Measurements from ENCODE around the gene HOXC5.

HOXC5 gene

GRCh38 chr12:54014377-54015017, 18.4 kb upstream of the HOXC5 start:
- peak overlapping the region; percentile 98 for H3K4me3 ChIP-seq (ENCODE audit: low read length)
- TF ChIP-seq CTCF (conservative IDR thresholded peaks at IDR 0.05; ENCODE audit: low read length): no peak
- no peak for DNase-seq (ENCODE audit: low read depth)

- peak overlapping the region; percentile 98 for H3K4me3 ChIP-seq (ENCODE audit: low read length)
- no peak for DNase-seq (ENCODE audit: low read depth)
- no peak for TF ChIP-seq CTCF (conservative IDR thresholded peaks at IDR 0.05; ENCODE audit: low read length)
Measured at GRCh38 chr12:54015018-54015931, 17.6 kb upstream of the HOXC5 start.

GRCh38 chr12:54016051-54016450, 16.8 kb upstream of the HOXC5 start:
- DNase-seq (ENCODE audit: low read depth): no peak
- H3K4me3 ChIP-seq (ENCODE audit: low read length): peak overlapping the region; percentile 98
- TF ChIP-seq CTCF (conservative IDR thresholded peaks at IDR 0.05; ENCODE audit: low read length): no peak

GRCh38 chr12:54016478-54016964, 16.3 kb upstream of the HOXC5 start:
- H3K4me3 ChIP-seq (ENCODE audit: low read length): peak overlapping the region; percentile 98
- peak; percentile 95 for DNase-seq (ENCODE audit: low read depth)
- TF ChIP-seq CTCF (conservative IDR thresholded peaks at IDR 0.05; ENCODE audit: low read length): no peak

GRCh38 chr12:54017027-54017788, 15.6 kb upstream of the HOXC5 start:
- TF ChIP-seq CTCF (conservative IDR thresholded peaks at IDR 0.05; ENCODE audit: low read length): peak; percentile 24
- H3K4me3 ChIP-seq (ENCODE audit: low read length): peak overlapping the region; percentile 98
- no peak for DNase-seq (ENCODE audit: low read depth)

- no peak for TF ChIP-seq CTCF (conservative IDR thresholded peaks at IDR 0.05; ENCODE audit: low read length)
- peak overlapping the region; percentile 98 for H3K4me3 ChIP-seq (ENCODE audit: low read length)
- DNase-seq (ENCODE audit: low read depth): peak; percentile 97
Measured at GRCh38 chr12:54017878-54018467, 14.9 kb upstream of the HOXC5 start.

Measured in AG10803 (cell line).